Stomach smooth muscle (tissue), 2 donors: Measurements from ENCODE around the gene OR51E2.

Experiments
- H3K27ac ChIP-seq: one replicate; pipeline ENCODE4 v1.7.0; 2013; ENCODE audit warnings: mild to moderate bottlenecking, low read length, inconsistent platforms
- H3K27me3 ChIP-seq, 2 donors: one replicate each; pipeline ENCODE4 v1.7.0; 2013; ENCODE audit warnings: low read length in 2 of 2; ENCODE audit not compliant: insufficient read depth in 2 of 2, control insufficient read depth in 1 of 2
- H3K36me3 ChIP-seq, 2 donors: one replicate each; pipeline ENCODE4 v1.7.0; 2013; ENCODE audit warnings: low read length in 2 of 2; ENCODE audit not compliant: control insufficient read depth in 2 of 2, insufficient read depth in 2 of 2
- H3K4me1 ChIP-seq: one replicate; pipeline ENCODE4 v1.7.0; 2013; ENCODE audit warnings: low read length; ENCODE audit not compliant: control insufficient read depth, insufficient read depth
- H3K4me3 ChIP-seq, 2 donors: one replicate each; pipeline ENCODE4 v1.7.0; 2013; ENCODE audit warnings: low read length in 2 of 2
- H3K9ac ChIP-seq, 2 donors: one replicate each; pipeline ENCODE4 v1.7.0; 2013; ENCODE audit warnings: low read length in 2 of 2, mild to moderate bottlenecking in 1 of 2
- H3K9me3 ChIP-seq, 2 donors: one replicate each; pipeline ENCODE4 v1.7.0; 2013; ENCODE audit warnings: low read length in 2 of 2; ENCODE audit not compliant: control insufficient read depth in 2 of 2
- donor health status: healthy.
- donor health status: Pancreatic carcinoma.

The OR51E2 gene

GRCh38 chr11:4695442-4695841 lies 2.2 kb downstream of the OR51E2 start:
- Histone ChIP-seq H3K36me3 (no peaks in the 10 kb centered on the region), H3K9ac (no peak overlapping the region), H3K4me3 (no peak overlapping the region), H3K27me3 (no peaks in the 10 kb centered on the region), H3K27ac (no peak overlapping the region), H3K9me3 (no peaks in the 10 kb centered on the region), H3K4me1 (no peaks in the 10 kb centered on the region)

- no peaks in the 10 kb centered on the region for H3K9me3 ChIP-seq
These were observed 12.9 kb downstream of the OR51E2 start for GRCh38 chr11:4684631-4685285.

GRCh38 chr11:4682623-4683419 lies 14.8 kb downstream of the OR51E2 start:
- Histone ChIP-seq H3K9me3 (no peaks in the 10 kb centered on the region), H3K27ac (no peak overlapping the region), H3K4me3 (no peak overlapping the region), H3K4me1 (no peaks in the 10 kb centered on the region), H3K9ac (no peak overlapping the region), H3K27me3 (peaks cover 0 to 2% of the 10 kb centered on the region in 2 donors), H3K36me3 (no peaks in the 10 kb centered on the region)

More at GRCh38 chr11:4684631-4685285, 12.9 kb downstream of the OR51E2 start:
- H3K4me1 ChIP-seq = no peaks in the 10 kb centered on the region
- H3K36me3 ChIP-seq = no peaks in the 10 kb centered on the region
- no peak overlapping the region for H3K9ac ChIP-seq
- no peak overlapping the region for H3K27ac ChIP-seq
- no peak overlapping the region for H3K4me3 ChIP-seq
- H3K27me3 ChIP-seq = peaks cover 0 to 2% of the 10 kb centered on the region in 2 donors

DNA sequence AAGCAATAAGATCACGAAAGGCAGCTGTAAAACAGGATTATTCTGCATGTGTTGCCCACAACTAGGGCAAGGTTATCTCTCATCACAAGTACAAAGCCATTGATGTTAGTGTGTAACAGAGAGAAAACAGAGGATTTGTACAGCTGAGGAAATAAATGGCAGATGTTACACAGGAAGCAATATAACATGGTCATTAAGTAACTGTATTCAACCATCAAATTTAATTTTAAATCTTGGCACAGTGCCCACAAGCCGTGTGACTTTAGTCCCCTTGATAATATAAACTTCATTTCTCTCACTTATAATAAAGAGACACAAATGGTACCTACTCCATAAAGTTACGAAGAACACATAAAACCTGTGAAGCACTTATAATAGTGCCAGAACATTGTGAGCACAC lies 17.3 kb downstream of the OR51E2 start:
- no peak overlapping the region for H3K9ac ChIP-seq
- no peaks in the 10 kb centered on the region for H3K9me3 ChIP-seq
- H3K27me3 ChIP-seq = peaks cover 0 to 2% of the 10 kb centered on the region in 2 donors
- H3K4me3 ChIP-seq = no peak overlapping the region
- no peaks in the 10 kb centered on the region for H3K36me3 ChIP-seq
- H3K27ac ChIP-seq = no peak overlapping the region
- no peaks in the 10 kb centered on the region for H3K4me1 ChIP-seq

DNA sequence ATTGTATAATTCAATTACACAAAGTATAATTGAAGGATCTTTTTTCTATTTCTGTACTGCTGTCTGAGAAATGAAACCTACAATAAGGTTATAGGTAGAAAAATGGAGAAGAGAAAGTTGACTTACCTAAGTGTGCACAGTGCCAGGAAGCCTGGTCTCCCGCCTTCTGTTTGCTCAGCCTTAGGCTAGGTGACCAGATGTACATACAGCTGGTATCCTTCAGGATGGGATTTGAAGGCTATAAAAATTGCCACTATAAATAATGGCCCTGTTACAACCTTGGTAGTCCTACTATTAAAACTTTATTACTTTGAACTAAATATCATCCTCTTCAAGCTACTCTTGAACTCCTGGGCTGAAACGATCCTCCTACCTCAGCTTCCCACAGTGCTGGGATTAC lies 19.7 kb downstream of the OR51E2 start:
- H3K36me3 ChIP-seq = no peaks in the 10 kb centered on the region
- H3K27me3 ChIP-seq = peaks cover 0 to 2% of the 10 kb centered on the region in 2 donors

GRCh38 chr11:4673781-4674180 lies 23.9 kb downstream of the OR51E2 start:
- Histone ChIP-seq H3K9me3 (no peaks in the 10 kb centered on the region), H3K27ac (no peak overlapping the region), H3K27me3 (peaks cover 0 to 2% of the 10 kb centered on the region in 2 donors), H3K36me3 (no peaks in the 10 kb centered on the region), H3K4me1 (peaks cover 4% of the 10 kb centered on the region), H3K4me3 (no peak overlapping the region), H3K9ac (no peak overlapping the region)

More for the DNA sequence above, 19.7 kb downstream of the OR51E2 start:
- no peaks in the 10 kb centered on the region for H3K4me1 ChIP-seq
- H3K9me3 ChIP-seq = no peaks in the 10 kb centered on the region
- no peak overlapping the region for H3K4me3 ChIP-seq
- no peak overlapping the region for H3K27ac ChIP-seq
- no peak overlapping the region for H3K9ac ChIP-seq

- Histone ChIP-seq H3K36me3 (no peaks in the 10 kb centered on the region), H3K4me1 (peaks cover 4% of the 10 kb centered on the region), H3K9ac (no peak overlapping the region), H3K27me3 (peaks cover 0 to 2% of the 10 kb centered on the region in 2 donors), H3K27ac (no peak overlapping the region), H3K4me3 (no peak overlapping the region), H3K9me3 (no peaks in the 10 kb centered on the region)
These were observed 25.2 kb downstream of the OR51E2 start for GRCh38 chr11:4672470-4672869.

DNA sequence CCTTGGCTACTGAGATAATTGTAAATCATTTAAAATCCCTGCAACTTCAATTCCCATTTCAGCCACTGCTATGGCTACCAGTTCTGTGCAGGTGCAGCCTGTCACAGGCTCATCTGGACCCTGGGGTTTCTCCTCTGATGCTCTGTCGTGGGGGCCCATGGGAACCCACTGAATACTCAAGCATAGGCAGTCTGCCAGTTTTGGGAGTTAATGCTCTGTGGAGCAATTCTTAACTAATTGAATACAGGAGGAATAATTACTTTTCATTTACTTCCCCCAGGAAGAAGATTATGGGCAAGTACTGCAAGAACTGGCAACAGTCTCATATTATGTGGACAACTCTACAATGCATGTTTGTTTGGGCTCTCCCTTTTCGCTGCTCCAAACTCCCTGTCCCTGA lies 25.9 kb downstream of the OR51E2 start:
- Histone ChIP-seq H3K4me1 (peaks cover 4% of the 10 kb centered on the region), H3K9me3 (no peaks in the 10 kb centered on the region), H3K27me3 (peaks cover 0 to 2% of the 10 kb centered on the region in 2 donors), H3K4me3 (no peak overlapping the region), H3K9ac (no peak overlapping the region), H3K36me3 (no peaks in the 10 kb centered on the region), H3K27ac (no peak overlapping the region)

- no peaks in the 10 kb centered on the region for H3K9me3 ChIP-seq
- no peak overlapping the region for H3K27ac ChIP-seq
- H3K4me3 ChIP-seq = no peak overlapping the region
- H3K36me3 ChIP-seq = no peaks in the 10 kb centered on the region
- no peak overlapping the region for H3K9ac ChIP-seq
- H3K4me1 ChIP-seq = no peaks in the 10 kb centered on the region
- peaks cover 0 to 5% of the 10 kb centered on the region in 2 donors for H3K27me3 ChIP-seq
These were observed 32.2 kb downstream of the OR51E2 start for GRCh38 chr11:4665424-4665823.

DNA sequence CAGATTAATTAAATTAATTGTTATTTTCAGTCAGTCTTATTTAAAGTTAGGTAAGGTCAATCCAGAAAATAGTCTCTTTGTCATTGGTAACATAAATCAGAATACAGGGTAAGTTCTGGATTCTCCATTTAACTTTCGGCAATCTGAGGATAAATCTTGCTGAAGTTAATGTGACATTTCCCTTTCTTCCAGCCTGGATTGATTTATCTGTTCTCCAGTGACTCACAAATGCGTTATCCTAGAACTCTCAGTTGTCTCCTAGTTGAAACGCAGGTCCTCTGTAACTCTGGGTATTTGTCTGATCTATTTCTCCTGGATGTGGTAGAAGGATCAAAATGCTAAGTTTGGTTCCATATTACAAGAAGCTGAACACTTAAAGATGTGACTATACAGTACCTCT lies 32.9 kb downstream of the OR51E2 start:
- H3K9ac ChIP-seq = no peak overlapping the region

DNA sequence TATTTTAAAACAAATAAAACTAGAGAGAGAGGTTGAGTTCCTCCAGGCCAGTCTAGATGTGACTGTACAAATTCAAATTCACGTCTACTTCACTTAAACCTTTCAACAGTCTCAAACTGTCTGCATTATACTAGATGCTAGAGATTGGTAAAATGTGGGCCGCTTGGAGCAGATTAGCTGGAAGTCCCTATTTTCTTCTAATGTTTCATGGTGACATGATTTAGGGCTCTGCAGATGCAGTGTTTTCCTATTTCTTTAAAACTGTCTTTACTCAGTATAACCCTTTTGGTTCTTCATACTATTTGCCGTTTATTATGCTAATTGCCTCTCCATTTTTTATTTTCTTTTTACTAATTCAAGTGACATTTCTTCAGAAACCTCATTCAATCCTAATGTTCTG lies 33.5 kb downstream of the OR51E2 start:
- H3K9ac ChIP-seq = no peak overlapping the region
- no peaks in the 10 kb centered on the region for H3K9me3 ChIP-seq
- H3K27me3 ChIP-seq = peaks cover 0 to 5% of the 10 kb centered on the region in 2 donors
- H3K36me3 ChIP-seq = no peaks in the 10 kb centered on the region
- no peak overlapping the region for H3K4me3 ChIP-seq
- no peaks in the 10 kb centered on the region for H3K4me1 ChIP-seq
- H3K27ac ChIP-seq = no peak overlapping the region

More for the DNA sequence above, 32.9 kb downstream of the OR51E2 start:
- no peaks in the 10 kb centered on the region for H3K9me3 ChIP-seq
- no peak overlapping the region for H3K27ac ChIP-seq
- no peaks in the 10 kb centered on the region for H3K36me3 ChIP-seq
- no peaks in the 10 kb centered on the region for H3K4me1 ChIP-seq
- peaks cover 0 to 5% of the 10 kb centered on the region in 2 donors for H3K27me3 ChIP-seq
- H3K4me3 ChIP-seq = no peak overlapping the region
